ENCODE results near the gene PDLIM5. TPM values are rescaled to one million over a fixed set of nuclear protein-coding genes. Genes with fewer than 3 reads are reported as not detected.

PDLIM5 gene
- total RNA-seq, 1 experiment from 2014 or later, result 106 TPM

DNA sequence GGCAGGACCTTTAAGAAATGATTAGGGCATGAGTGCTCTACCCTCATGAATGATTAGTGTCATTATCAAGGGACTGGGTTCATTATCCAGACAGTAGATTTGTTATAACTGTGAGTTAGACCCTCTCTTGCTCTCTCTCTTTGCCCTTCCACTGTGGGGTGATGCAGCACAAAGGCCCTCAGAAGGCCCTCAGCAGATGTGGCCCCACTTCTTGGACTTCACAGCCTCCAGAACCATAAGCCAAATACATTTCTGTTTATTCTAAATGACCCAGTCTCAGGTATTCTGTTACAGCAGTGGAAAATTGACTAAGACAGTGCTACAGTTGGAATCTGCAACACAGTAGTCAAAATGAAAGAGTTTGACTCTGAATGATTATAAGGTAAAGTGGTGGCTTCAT, 17.2 kb upstream of the PDLIM5 start:
- H3K4me3 ChIP-seq (ENCODE audit: low read depth, low read length), result no peak overlapping the region
- no peaks in the 10 kb centered on the region for H3K36me3 ChIP-seq (ENCODE audit: control insufficient read depth, insufficient read depth, low read length)
- Mint-ChIP-seq H3K27me3 (ENCODE audit: insufficient read depth, unreplicated experiment) (no peaks in the 10 kb centered on the region), H3K27ac (ENCODE audit: unreplicated experiment) (no peak overlapping the region), H3K9me3 (ENCODE audit: unreplicated experiment) (no peaks in the 10 kb centered on the region), H3K4me1 (ENCODE audit: low read depth, unreplicated experiment) (no peaks in the 10 kb centered on the region), H3K4me3 (ENCODE audit: unreplicated experiment) (no peak overlapping the region), H3K36me3 (ENCODE audit: insufficient read depth, unreplicated experiment) (no peaks in the 10 kb centered on the region)
- no peaks in the 10 kb centered on the region for H3K4me1 ChIP-seq
- intact Hi-C loops (cut with micrococcal nuclease; ENCODE audit: unreplicated experiment), result no loop called here
- ChIA-PET POLR2A (no interaction called here), CTCF (no interaction called here)
- no TSS peak for BruUV-seq (replicated peaks)
- DNase-seq, result no peak
- TF ChIP-seq, protein P1, sequence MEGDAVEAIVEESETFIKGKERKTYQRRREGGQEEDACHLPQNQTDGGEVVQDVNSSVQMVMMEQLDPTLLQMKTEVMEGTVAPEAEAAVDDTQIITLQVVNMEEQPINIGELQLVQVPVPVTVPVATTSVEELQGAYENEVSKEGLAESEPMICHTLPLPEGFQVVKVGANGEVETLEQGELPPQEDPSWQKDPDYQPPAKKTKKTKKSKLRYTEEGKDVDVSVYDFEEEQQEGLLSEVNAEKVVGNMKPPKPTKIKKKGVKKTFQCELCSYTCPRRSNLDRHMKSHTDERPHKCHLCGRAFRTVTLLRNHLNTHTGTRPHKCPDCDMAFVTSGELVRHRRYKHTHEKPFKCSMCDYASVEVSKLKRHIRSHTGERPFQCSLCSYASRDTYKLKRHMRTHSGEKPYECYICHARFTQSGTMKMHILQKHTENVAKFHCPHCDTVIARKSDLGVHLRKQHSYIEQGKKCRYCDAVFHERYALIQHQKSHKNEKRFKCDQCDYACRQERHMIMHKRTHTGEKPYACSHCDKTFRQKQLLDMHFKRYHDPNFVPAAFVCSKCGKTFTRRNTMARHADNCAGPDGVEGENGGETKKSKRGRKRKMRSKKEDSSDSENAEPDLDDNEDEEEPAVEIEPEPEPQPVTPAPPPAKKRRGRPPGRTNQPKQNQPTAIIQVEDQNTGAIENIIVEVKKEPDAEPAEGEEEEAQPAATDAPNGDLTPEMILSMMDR (IDR thresholded peaks at IDR 0.05; ENCODE audit: insufficient read depth in 1 of 2, low read depth in 1 of 2, low read length in 1 of 2, severe bottlenecking in 1 of 2, unreplicated experiment in 1 of 2), result no peak
- no peaks in the 10 kb centered on the region for H3K27me3 ChIP-seq (replicated peaks; ENCODE audit: control insufficient read depth, insufficient read depth, low read length)
- H3K9me3 ChIP-seq, result no peaks in the 10 kb centered on the region

- H3K27me3 ChIP-seq (replicated peaks; ENCODE audit: control insufficient read depth, insufficient read depth, low read length), result no peaks in the 10 kb centered on the region
- no peak overlapping the region for H3K4me3 ChIP-seq (ENCODE audit: low read depth, low read length)
- BruUV-seq (replicated peaks), result no TSS peak
- CTCF ChIA-PET, result no interaction called here
- no peaks in the 10 kb centered on the region for H3K36me3 ChIP-seq (ENCODE audit: control insufficient read depth, insufficient read depth, low read length)
- no peaks in the 10 kb centered on the region for H3K27me3 Mint-ChIP-seq (ENCODE audit: insufficient read depth, unreplicated experiment)
- H3K36me3 Mint-ChIP-seq (ENCODE audit: insufficient read depth, unreplicated experiment), result no peaks in the 10 kb centered on the region
- no peaks in the 10 kb centered on the region for H3K9me3 ChIP-seq
- H3K4me1 ChIP-seq, result no peaks in the 10 kb centered on the region
- H3K4me3 Mint-ChIP-seq (ENCODE audit: unreplicated experiment), result no peak overlapping the region
- H3K4me1 Mint-ChIP-seq (ENCODE audit: low read depth, unreplicated experiment), result no peaks in the 10 kb centered on the region
- no peaks in the 10 kb centered on the region for H3K9me3 Mint-ChIP-seq (ENCODE audit: unreplicated experiment)
- DNase-seq, result no peak
- intact Hi-C loops (cut with micrococcal nuclease; ENCODE audit: unreplicated experiment), result loop anchor here (1.0 kb wide), 1 partner anchor 15 kb away; no protein-coding TSS in a partner anchor
- TF ChIP-seq, protein P1 (IDR thresholded peaks at IDR 0.05; ENCODE audit: insufficient read depth in 1 of 2, low read depth in 1 of 2, low read length in 1 of 2, severe bottlenecking in 1 of 2, unreplicated experiment in 1 of 2), result no peak
- H3K27ac Mint-ChIP-seq (ENCODE audit: unreplicated experiment), result no peak overlapping the region
- POLR2A ChIA-PET, result no interaction called here
Observed at GRCh38 chr4:94435874-94436273, 15.9 kb upstream of the PDLIM5 start.

GRCh38 chr4:94436512-94436911, 15.2 kb upstream of the PDLIM5 start:
- no peaks in the 10 kb centered on the region for H3K36me3 ChIP-seq (ENCODE audit: control insufficient read depth, insufficient read depth, low read length)
- Mint-ChIP-seq H3K4me3 (ENCODE audit: unreplicated experiment) (no peak overlapping the region), H3K4me1 (ENCODE audit: low read depth, unreplicated experiment) (no peaks in the 10 kb centered on the region), H3K27me3 (ENCODE audit: insufficient read depth, unreplicated experiment) (no peaks in the 10 kb centered on the region), H3K36me3 (ENCODE audit: insufficient read depth, unreplicated experiment) (no peaks in the 10 kb centered on the region), H3K9me3 (ENCODE audit: unreplicated experiment) (no peaks in the 10 kb centered on the region), H3K27ac (ENCODE audit: unreplicated experiment) (no peak overlapping the region)
- ChIA-PET CTCF (no interaction called here), POLR2A (no interaction called here)
- DNase-seq, result no peak
- TF ChIP-seq, protein P1 (IDR thresholded peaks at IDR 0.05; ENCODE audit: insufficient read depth in 1 of 2, low read depth in 1 of 2, low read length in 1 of 2, severe bottlenecking in 1 of 2, unreplicated experiment in 1 of 2), result no peak
- H3K4me1 ChIP-seq, result no peaks in the 10 kb centered on the region
- intact Hi-C loops (cut with micrococcal nuclease; ENCODE audit: unreplicated experiment), result loop anchor here (1.0 kb wide), 1 partner anchor 15 kb away; no protein-coding TSS in a partner anchor
- no peak overlapping the region for H3K4me3 ChIP-seq (ENCODE audit: low read depth, low read length)
- H3K9me3 ChIP-seq, result no peaks in the 10 kb centered on the region
- no peaks in the 10 kb centered on the region for H3K27me3 ChIP-seq (replicated peaks; ENCODE audit: control insufficient read depth, insufficient read depth, low read length)
- no TSS peak for BruUV-seq (replicated peaks)

All from Caco-2 (cell line).